NCI-H146 treated with DMSO at 0.1 percent for 48 hours (cell line): ENCODE measurements around the gene UTS2R.
A peak's percentile ranks its signal among the peaks of the same experiment; 100 is the strongest.
"Not testable (repeated sequence)": the region's sequence is repeated elsewhere in the genome, so short reads cannot be mapped to it uniquely, and the experiment has no call there.

Source experiments
- DNase-seq: peaks from one replicate; lab custom pipeline; 2025; ENCODE audit not compliant: unreplicated experiment; lab: John Stamatoyannopoulos, UW

Gene UTS2R

DNA sequence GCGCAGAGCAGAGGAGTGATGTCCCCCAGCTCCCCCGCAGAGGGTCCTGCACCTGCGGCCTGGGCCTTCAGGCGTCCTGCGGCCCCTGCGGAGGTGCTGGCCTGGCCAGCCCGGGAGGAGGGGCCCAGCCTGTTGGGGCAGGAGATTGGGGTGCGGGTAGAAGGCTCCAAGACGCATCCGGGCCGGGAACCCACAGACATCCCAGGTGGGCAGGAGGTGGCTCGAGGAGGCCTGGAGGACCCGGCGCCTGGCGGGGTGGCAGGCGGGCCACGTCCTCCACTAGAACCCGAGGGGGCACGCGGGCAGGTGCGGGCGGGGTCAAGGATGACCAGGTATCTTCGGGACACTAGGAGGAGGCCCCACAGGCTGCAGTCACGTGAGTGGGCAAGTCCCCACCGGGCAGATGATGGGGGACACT, 37.4 kb upstream of the UTS2R start:
- DNase-seq, result no peak

DNA sequence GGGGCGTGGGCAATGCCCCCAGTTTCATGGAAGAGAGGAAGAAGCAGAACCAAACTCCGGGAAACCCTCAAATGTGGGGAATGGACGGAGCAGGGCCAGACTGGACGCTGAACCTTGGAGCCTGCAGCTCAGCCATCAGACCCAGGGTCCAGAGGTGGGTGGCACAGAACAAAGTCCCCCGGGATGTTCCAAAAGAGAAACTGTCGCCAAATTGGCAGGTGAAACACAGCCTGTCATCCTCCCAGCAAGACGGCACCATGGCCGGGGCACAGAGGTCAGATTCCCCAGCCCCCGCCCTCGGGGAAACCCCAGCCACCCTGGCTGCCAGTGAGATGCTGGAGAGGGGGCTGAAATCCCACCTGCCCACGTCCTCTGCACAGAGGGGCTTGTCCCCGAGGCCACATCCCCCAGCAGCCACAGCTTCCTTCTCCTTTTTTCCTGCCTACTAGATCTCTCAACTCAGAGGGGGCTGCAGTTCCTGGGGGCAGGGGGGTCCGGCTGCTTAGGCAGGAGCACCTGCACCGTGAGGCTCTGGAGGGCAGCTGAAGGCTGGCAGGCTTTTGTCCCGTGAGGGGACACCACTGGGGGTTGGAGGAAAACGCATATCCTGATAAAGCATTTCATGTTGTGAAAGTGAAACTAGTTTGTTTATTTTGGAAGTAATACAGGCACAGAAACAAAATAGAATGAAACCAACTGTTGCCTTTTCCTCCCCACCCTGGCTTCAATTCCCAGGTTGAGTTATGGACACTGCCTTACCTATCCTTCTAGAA, 36.8 kb upstream of the UTS2R start:
- DNase-seq, result no peak

GRCh38 chr17:82338858-82339633, 32.5 kb upstream of the UTS2R start:
- DNase-seq, result no peak

DNA sequence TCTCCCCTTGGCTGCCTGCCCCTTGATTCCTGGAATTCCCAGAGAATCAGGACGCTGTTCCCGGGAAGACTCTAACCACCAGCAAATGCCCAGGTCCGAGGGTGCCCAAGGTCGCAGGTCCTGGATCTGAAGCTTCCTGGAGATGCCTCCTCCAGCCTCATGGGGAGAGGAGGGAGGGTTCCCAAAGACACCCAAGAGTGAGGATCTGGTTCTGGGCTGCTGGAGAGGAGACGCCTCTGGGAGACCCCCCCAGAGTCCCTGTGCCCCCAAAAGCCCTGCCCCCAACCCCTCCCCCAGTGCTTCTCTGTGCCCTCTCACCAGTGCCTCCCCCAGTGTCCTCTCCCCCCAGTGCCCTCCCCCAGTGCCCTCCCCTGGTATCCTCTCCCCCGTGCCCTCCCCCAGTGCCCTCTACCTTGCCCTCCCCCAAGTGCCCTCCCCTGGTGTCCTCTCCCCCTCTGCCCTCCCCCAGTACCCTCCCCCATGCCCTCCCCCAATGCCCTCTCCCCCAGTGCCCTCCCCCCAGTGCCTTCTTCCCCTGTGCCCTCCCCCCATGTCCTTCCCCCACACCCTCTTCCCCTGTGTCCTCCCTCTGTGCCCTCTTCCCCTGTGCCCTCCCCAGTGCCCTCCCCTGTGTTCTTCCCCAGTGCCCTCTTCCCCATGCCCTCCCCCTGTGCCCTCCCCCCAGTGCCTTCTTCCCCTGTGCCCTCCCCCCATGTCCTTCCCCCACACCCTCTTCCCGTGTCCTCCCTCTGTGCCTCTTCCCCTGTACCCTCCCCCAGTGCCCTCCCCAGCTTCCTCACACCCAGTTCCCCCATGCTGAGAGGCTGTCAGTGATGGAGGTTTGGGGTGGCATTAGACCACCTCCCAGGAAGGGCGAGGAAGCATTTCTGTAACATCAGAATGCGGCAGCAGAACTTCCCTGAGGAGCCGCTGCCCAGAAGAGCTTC, 31.7 kb upstream of the UTS2R start:
- no peak for DNase-seq

DNA sequence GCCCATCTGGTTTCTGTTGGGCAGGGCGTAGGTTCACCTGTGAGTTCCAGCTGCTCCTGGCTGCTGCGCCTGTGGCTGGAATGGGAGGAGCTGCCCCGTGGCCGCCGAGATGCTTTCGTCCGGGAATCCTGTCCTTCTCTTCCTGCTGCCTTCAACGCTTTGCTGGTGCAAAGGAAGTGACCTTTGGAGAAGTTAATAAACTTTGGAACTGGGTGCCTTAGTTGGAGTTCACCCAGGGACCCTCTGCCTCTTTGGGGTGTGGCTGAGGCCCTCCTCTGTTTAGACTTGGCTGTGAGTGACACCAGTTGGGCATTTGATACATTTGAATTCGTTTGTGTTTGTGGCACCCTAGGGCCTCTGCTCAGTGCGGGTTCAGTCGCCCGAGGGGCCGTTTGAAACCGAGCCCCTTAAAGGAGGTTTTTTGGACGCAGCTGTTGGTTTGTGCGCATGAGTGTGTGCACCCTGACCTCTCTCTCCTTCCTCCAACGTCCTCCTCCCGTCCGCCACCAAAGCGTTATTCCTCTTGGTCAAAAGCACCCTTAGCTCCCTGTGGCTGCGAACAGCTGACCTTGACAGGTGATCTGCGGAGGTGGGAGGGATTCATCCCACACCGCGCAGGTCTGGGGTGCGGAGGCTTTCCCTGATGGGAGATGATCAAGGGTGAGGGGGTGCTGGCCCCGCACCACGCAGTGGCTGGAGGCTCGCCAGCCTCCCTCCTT, 29.0 kb upstream of the UTS2R start:
- no peak for DNase-seq

- no peak for DNase-seq
Measured at GRCh38 chr17:82343560-82343959, 28.0 kb upstream of the UTS2R start.

- DNase-seq, result no peak
Measured at GRCh38 chr17:82344175-82344907, 27.2 kb upstream of the UTS2R start.

DNA sequence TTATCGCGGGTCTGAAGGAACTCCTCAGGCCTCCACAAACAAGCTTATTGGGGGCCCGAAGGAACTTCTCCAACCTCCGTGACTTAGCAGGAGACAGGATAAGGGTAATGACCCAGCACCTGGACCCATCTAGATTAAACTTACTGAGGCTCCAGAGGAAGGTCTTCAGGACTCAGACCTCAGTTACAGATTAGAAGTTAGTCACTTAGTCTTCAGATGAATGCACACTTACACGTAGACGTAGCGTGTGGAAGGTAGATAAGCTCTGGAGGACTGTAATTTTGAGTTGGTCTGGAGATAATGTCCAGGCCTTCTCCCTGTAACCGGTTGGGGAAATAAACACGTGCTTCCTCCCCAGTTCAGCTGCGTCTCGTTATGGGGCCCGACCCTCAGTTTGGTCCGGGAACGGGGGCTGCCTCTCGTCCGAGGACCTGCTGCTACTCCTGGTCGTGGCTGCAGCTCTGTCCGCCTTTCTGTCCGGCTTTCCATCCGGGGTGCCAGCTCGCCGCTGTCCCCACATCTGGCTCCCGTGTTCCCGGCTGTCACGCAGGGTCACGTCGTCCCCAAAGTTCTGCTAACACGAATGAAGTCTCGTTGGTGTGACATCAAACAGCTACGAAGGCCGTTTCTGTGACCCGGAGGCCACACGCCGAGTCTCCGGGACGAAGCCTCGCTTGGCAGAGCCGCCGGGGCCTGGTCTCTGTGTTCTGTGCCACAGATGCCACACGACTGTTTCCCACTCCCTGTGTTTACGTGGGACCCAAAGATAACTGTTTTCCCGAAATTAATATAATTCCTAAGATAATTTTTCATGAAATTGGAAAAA, 26.2 kb upstream of the UTS2R start:
- no peak for DNase-seq

- DNase-seq, result no peak
Measured at GRCh38 chr17:82346342-82347300, 24.9 kb upstream of the UTS2R start.

DNA sequence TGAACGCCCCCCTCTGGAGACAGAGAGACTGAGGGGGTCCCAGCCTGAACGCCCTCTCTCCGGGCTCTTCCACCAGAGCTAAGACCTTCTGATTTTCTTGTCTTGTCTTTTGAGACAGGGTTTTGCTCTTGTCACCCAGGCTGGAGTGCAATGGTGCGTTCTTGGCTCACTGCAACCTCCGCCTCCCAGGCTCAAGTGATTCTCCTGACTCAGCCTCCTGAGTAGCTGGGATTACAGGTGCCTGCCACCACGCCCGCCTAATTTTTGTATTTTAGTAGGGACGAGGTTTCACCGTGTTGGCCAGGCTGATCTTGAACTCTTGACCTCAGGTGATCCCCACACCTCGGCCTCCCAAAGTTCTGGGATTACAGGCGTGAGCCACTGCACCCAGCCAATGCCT, 23.6 kb upstream of the UTS2R start:
- DNase-seq, result not testable (repeated sequence)

GRCh38 chr17:82348434-82348833, 23.1 kb upstream of the UTS2R start:
- DNase-seq, result no peak

- DNase-seq, result no peak
Measured at GRCh38 chr17:82348866-82349265, 22.7 kb upstream of the UTS2R start.

DNA sequence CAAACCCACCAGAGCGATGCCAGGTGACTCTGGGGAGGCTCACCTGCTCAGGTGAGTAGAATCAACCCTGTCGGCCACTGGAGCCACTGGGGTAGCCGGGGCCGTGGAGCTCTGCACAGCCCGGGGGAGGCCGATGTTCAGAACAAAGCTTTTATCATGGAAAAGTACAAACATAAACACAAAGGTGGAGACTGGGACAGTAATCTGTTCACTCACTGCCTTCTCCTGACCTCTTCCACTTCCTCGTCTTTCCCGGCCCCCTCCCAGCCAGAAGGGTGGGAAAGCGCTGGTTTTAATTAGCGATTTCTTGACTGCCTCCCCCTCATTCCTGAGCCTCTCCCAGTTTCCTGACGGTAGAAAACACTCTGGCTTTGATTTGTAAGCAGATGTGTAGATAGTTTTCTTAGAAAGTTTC, 22.3 kb upstream of the UTS2R start:
- no peak for DNase-seq

DNA sequence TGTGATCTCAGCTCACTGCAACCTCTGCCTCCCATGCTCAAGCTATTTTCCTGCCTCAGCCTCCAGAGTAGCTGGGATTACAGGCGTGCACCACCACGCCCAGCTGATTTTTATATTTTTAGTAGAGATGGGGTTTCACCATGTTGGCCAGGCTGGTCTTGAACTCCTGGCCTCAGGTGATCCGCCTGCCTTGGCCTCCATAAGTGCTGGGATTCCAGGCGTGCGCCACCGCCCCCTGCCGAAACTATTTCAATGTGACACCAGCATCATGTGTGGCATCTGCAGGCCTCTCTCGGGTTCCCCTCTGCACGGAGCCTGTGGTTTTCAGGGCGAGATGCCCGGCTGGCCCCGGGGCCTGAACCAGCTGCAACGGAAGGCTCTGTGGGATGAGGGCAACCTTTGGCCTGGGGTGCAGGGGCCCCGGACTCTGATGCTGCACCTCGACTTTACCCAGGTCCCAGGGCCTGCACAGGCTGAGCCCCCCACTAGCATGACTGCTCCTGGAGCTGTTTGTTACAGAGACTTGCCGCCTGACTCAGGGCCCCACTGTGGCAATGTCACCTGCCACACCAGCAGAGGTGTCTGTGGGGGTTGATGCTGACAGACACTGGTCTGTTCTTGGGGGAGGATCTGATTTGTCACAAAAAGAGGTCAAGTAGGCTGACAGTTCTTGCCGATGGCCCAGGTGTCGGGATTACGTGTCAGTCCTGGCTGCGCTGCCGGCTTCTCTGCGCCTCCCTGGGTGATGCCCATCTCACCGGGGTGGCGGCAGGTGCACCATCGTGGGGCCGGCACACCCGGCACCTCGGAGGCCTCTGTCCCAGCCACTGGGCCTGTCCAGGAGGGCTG, 21.2 kb upstream of the UTS2R start:
- DNase-seq, result no peak

DNA sequence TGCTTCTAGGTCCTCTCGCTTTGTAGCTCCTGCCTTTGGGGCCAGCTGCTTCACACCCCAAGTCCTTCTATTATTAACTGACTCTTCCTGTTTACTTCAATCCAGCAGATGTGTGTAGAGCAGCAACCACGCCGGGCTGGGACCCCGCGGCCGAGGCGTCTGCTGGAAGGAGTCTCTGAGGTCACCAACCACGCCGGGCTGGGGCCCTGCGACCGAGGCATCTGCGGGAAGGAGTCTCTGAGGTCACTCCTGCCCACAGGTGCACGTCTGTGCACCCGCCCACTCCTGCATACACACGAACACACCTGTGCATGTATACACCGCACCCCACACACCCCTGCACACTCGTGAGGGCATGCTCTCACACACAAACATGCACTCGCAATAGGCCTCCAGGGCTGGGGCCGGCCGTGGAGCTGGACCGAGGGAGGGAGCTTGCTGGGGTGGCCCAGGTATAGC, 20.3 kb upstream of the UTS2R start:
- DNase-seq, result no peak

DNA sequence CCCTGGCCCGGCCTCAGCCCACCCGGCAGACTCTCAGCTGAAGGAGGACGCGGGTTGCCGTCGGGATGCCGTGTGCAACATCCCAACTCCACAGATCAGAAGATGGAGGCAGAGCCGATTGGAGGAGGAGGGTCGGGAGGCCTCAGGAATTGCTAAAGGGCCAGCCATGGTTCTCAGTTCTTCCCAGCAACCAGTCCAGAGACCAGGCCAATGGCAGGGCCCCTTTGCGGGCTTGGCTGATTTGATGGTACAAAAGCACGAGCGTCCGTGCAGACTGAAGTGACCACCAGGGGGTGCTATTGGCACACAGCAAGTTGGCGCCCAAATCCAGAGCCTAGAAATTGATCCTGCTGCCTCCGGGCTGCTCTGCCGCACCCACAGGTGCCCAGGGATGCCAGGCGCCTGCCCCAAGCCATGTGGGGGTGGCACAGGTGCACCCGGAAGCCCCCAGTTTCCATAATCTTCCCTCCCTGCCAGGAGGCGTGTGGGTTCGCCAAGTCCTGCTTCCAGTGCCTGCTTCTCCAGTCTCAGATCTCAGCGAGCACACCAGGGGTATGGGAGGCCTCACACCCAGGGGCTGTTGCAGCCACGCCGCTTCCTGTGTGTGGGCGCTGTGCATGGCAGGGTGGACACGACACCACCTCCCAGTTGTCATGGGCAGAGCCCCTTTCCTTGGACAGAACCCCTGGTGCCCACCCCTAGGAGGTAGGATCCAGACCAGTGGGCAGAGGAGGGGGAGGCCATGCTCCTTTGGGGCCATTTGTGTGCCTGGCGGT, 19.7 kb upstream of the UTS2R start:
- peak; percentile 71 for DNase-seq
